A549 (cell line): ENCODE measurements around the gene CIPC. TPM values are rescaled to one million over a fixed set of nuclear protein-coding genes. Genes with fewer than 3 reads are reported as not detected.

ENCODE experiments used
- ATAC-seq, 2 experiments: fragments of 200-7000 bp in 1 of 2; fragments of >200 bp in 1 of 2; cut with Nextera tagmentation in 1 of 2; cut with Tn5 transposase in 1 of 2; 3 replicates each; pipeline versions ENCODE4 v1.8.0 to v1.9.1; 2018 to 2020; ENCODE audit warnings: mild to moderate bottlenecking in 1 of 2, moderate library complexity in 1 of 2
- CTCF ChIA-PET: fragments of 300-600 bp; sonication (Branson Sonifier 250); formaldehyde crosslinking; extraction: SDS; loops from one replicate; lab custom pipeline; 2021; ENCODE audit warnings: antibody characterized with exemption, inconsistent platforms; lab: Yijun Ruan, JAX
- POLR2A ChIA-PET: fragments of 350-600 bp; formaldehyde crosslinking; extraction: SDS; loops from one replicate; lab custom pipeline; 2021; ENCODE audit warnings: antibody characterized with exemption, inconsistent platforms; lab: Yijun Ruan, JAX
- DNase-seq, 2 experiments: peaks; one replicate each; pipeline versions ENCODE4 v3.0.0 to v3.0.0-alpha.2; 2011 to 2016; ENCODE audit warnings: low read depth in 1 of 2, low spot score in 1 of 2
- FAIRE-seq: peaks from 2 replicates; lab custom pipeline; 2011; peaks lifted over from hg19 to GRCh38; lab: Jason Lieb, UNC
- H3K27ac ChIP-seq, 2 experiments: fragments of >200 bp; sonication (Bioruptor Twin); formaldehyde crosslinking; 3 replicates each; pipeline ENCODE4 v1.5.1; 2016 to 2017
- H3K4me1 ChIP-seq: fragments of >200 bp; sonication (Bioruptor Twin); formaldehyde crosslinking; 3 replicates; pipeline ENCODE4 v1.6.1; 2016
- H3K4me2 ChIP-seq: fragments of >200 bp; sonication (Bioruptor Twin); formaldehyde crosslinking; 3 replicates; pipeline ENCODE4 v1.6.1; 2016
- H3K4me3 ChIP-seq: fragments of >200 bp; sonication (Bioruptor Twin); formaldehyde crosslinking; 3 replicates; pipeline ENCODE4 v1.5.1; 2016
- H3K9me3 ChIP-seq: fragments of >200 bp; sonication (Bioruptor Twin); formaldehyde crosslinking; 3 replicates; pipeline ENCODE4 v1.6.1; 2016
- CHD2 ChIP-seq: fragments of 150-350 bp; IDR thresholded peaks from 2 replicates; pipeline ENCODE4 v1.6.1; 2014; ENCODE audit warnings: low read length; ENCODE audit not compliant: partially characterized antibody
- CTCF ChIP-seq: fragments of >200 bp; sonication (Bioruptor Twin); formaldehyde crosslinking; IDR thresholded peaks from 3 replicates; pipeline ENCODE4 v1.5.1; 2016
- EHF ChIP-seq: fragments of 250-450 bp; sonication (Bioruptor Pico); IDR thresholded peaks from 2 replicates; pipeline ENCODE4 v1.5.0; 2020; ENCODE audit warnings: mild to moderate bottlenecking
- EHMT2 ChIP-seq: fragments of 200-600 bp; sonication (generic); IDR thresholded peaks from 2 replicates; pipeline ENCODE4 v1.6.1; 2016; ENCODE audit warnings: antibody characterized with exemption, low read depth, mild to moderate bottlenecking, moderate library complexity
- EP300 ChIP-seq, 2 experiments: fragments of >200 bp; sonication (Bioruptor Twin); formaldehyde crosslinking; IDR thresholded peaks; 2 replicates in 1 of 2; 3 replicates in 1 of 2; pipeline ENCODE4 v1.6.1; 2016 to 2017
- FOSL2 ChIP-seq, 2 experiments: fragments of 450-650 bp in 1 of 2; fragments of >200 bp in 1 of 2; sonication (Bioruptor Twin) in 1 of 2; formaldehyde crosslinking; IDR thresholded peaks; 2 replicates each; pipeline versions ENCODE4 v1.5.0 to v1.6.1; 2016 to 2020; ENCODE audit warnings: mild to moderate bottlenecking in 1 of 2, moderate library complexity in 1 of 2
- FOXS1 ChIP-seq: fragments of 250-450 bp; sonication (Bioruptor Pico); IDR thresholded peaks from 2 replicates; pipeline ENCODE4 v1.5.0; 2020; ENCODE audit warnings: mild to moderate bottlenecking, moderate library complexity
- GATA3 ChIP-seq: IDR thresholded peaks from 2 replicates; pipeline ENCODE4 v1.6.1; 2012; ENCODE audit warnings: borderline replicate concordance
- HOXA7 ChIP-seq: fragments of 250-450 bp; sonication (Bioruptor Pico); IDR thresholded peaks from 2 replicates; pipeline ENCODE4 v1.5.0; 2020; ENCODE audit warnings: mild to moderate bottlenecking, moderate library complexity
- JUN ChIP-seq, 2 experiments: fragments of >200 bp; sonication (Bioruptor Twin); formaldehyde crosslinking; IDR thresholded peaks; 2 replicates in 1 of 2; 3 replicates in 1 of 2; pipeline ENCODE4 v1.6.1; 2016 to 2017
- PHF8 ChIP-seq: fragments of 200-600 bp; sonication (generic); IDR thresholded peaks from 2 replicates; pipeline ENCODE4 v1.6.1; 2016; ENCODE audit warnings: low read depth, mild to moderate bottlenecking, antibody characterized with exemption, moderate library complexity, borderline replicate concordance
- POLR2AphosphoS2 ChIP-seq: conservative IDR thresholded peaks from 2 replicates; pipeline ENCODE4 v1.6.1; 2012; ENCODE audit warnings: low read length, improper control_type of control experiment, inconsistent platforms
- REST ChIP-seq: fragments of 200-600 bp; sonication (generic); IDR thresholded peaks from 2 replicates; pipeline ENCODE4 v1.6.1; 2016; ENCODE audit warnings: antibody characterized with exemption, mild to moderate bottlenecking, moderate library complexity
- TP53 ChIP-seq: fragments of 250-450 bp; sonication (Bioruptor Pico); IDR thresholded peaks from 2 replicates; pipeline ENCODE4 v1.5.0; 2021; ENCODE audit warnings: mild to moderate bottlenecking, moderate library complexity
- ZFP36 ChIP-seq: fragments of 450-650 bp; IDR thresholded peaks from 2 replicates; pipeline ENCODE4 v1.6.1; 2014; ENCODE audit warnings: borderline replicate concordance; ENCODE audit not compliant: partially characterized antibody
- ZNF302 ChIP-seq: fragments of 250-450 bp; sonication (Bioruptor Pico); IDR thresholded peaks from 2 replicates; pipeline ENCODE4 v1.9.0; 2021; ENCODE audit warnings: inconsistent platforms, mild to moderate bottlenecking, moderate library complexity
- ZSCAN20 ChIP-seq: fragments of 250-450 bp; sonication (Bioruptor Pico); IDR thresholded peaks from 2 replicates; pipeline ENCODE4 v1.8.0; 2022; ENCODE audit warnings: mild to moderate bottlenecking, moderate library complexity
- WGBS: methylation state at CpG from one replicate; pipeline ENCODE4 v1.1.6; 2017; ENCODE audit errors: missing lambda C conversion rate; 5-methylcytosine and 5-hydroxymethylcytosine counted together
- polyA plus RNA-seq, 4 experiments: library from polyadenylated mRNA; depleted of rRNA in 3 of 4; stranded (reverse); fragments of >200 nt; fragmentation: RNase III in 1 of 4; extraction: RNeasy Plus Mini Kit Qiagen cat#74134 plus additional on column Dnase treatment in 1 of 4; gene quantifications; 2 replicates in 3 of 4; 3 replicates in 1 of 4; pipeline ENCODE4 v1.2.3, GENCODE V29; 2011 to 2017
- TF ChIP-seq, protein P1 (sequence below): IDR thresholded peaks from 2 replicates; pipeline ENCODE4 v1.6.1; 2012
- TF ChIP-seq, protein P2 (sequence below): fragments of 450-650 bp; IDR thresholded peaks from 2 replicates; pipeline ENCODE4 v1.6.1; 2014; ENCODE audit warnings: antibody characterized with exemption
- TF ChIP-seq, protein P3 (sequence below): fragments of 150-350 bp; IDR thresholded peaks from 2 replicates; pipeline ENCODE4 v1.6.1; 2014; ENCODE audit warnings: low read depth, mild to moderate bottlenecking, low read length

Gene CIPC
- polyA plus RNA-seq, 2 of the 4 experiments (the other 2 are of a cell fraction): 8.9 to 13.9 TPM

DNA sequence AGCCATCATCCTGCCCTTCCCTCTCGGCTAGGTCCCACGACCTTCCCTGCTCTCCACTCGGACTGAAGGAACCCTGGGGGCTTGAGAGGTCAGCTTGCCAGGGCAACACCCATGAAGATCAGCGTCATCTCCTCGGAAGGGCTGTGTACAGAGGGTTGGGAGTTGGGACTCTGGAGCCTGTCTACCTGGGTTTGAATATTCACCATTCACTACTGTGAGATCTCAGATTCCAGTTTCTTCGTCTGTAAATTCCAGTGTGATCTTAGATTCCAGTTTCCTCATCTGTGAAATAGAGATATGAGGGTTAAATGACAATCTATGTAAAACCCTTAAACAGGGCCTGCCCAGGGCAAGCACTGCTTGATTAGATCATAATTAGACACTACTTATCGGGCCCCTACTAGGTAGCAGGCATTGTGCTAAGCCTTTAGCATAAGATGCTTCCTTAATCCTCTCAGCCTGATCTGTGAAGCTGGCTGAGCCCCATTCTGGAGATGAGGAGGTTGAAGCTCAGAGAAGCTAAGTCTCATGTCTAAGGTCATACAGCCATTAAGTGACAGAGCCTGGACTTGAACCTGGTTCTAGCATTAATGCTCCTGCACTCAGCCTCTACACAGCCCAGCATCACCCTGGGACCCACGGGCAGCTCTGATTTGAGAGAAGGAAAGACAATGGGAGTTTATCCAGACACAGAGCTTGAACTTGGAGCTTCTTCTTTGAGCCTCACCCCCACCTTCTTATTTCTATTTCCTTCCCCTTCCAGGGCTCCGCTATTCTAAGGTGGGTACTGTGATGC lies 44.1 kb downstream of the CIPC start:
- no peak for TF ChIP-seq ZFP36
- TF ChIP-seq POLR2AphosphoS2: no peak
- no peak for TF ChIP-seq JUN (IDR thresholded peaks at IDR 0.05)
- TF ChIP-seq, protein P1, sequence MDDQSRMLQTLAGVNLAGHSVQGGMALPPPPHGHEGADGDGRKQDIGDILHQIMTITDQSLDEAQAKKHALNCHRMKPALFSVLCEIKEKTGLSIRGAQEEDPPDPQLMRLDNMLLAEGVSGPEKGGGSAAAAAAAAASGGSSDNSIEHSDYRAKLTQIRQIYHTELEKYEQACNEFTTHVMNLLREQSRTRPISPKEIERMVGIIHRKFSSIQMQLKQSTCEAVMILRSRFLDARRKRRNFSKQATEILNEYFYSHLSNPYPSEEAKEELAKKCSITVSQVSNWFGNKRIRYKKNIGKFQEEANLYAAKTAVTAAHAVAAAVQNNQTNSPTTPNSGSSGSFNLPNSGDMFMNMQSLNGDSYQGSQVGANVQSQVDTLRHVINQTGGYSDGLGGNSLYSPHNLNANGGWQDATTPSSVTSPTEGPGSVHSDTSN: no peak
- no peak for TF ChIP-seq FOSL2 (IDR thresholded peaks at IDR 0.05)
- TF ChIP-seq FOSL2 (CRISPR knock-in tag; IDR thresholded peaks at IDR 0.05): no peak
- TF ChIP-seq CHD2: no peak
- TF ChIP-seq, protein P2, sequence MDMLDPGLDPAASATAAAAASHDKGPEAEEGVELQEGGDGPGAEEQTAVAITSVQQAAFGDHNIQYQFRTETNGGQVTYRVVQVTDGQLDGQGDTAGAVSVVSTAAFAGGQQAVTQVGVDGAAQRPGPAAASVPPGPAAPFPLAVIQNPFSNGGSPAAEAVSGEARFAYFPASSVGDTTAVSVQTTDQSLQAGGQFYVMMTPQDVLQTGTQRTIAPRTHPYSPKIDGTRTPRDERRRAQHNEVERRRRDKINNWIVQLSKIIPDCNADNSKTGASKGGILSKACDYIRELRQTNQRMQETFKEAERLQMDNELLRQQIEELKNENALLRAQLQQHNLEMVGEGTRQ: no peak
- no peak for TF ChIP-seq CTCF
- TF ChIP-seq ZNF302 (CRISPR knock-in tag): no peak
- no peak for TF ChIP-seq GATA3
- TF ChIP-seq, protein P3, sequence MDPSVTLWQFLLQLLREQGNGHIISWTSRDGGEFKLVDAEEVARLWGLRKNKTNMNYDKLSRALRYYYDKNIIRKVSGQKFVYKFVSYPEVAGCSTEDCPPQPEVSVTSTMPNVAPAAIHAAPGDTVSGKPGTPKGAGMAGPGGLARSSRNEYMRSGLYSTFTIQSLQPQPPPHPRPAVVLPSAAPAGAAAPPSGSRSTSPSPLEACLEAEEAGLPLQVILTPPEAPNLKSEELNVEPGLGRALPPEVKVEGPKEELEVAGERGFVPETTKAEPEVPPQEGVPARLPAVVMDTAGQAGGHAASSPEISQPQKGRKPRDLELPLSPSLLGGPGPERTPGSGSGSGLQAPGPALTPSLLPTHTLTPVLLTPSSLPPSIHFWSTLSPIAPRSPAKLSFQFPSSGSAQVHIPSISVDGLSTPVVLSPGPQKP: no peak
- ATAC-seq (no peak), DNase-seq (no peak), FAIRE-seq (no peak)
- 44% methylated on average over 9 of the region's 9 CpGs for WGBS
- ChIA-PET CTCF (interaction anchor here (1.0 to 7.3 kb wide), 19 partner anchors 9 to 410 kb away, joined by 3 to 78 read pairs (median 4); partner anchors contain the start of genes GSTZ1 and POMT2), POLR2A (no interaction called here)
- Histone ChIP-seq H3K4me1 (peaks cover 9% of the 10 kb centered on the region), H3K9me3 (no peaks in the 10 kb centered on the region), H3K4me2 (peak overlapping the region; percentile 100), H3K27ac (peak overlapping the region in 1 of 2 experiments; percentile 70; a peak in 2 of 6 replicates), H3K4me3 (peak overlapping the region; percentile 58)

GRCh38 chr14:77143071-77143470 lies 45.0 kb downstream of the CIPC start:
- DNase-seq: no peak
- H3K4me3 ChIP-seq: no peak overlapping the region
- ChIA-PET POLR2A (interaction anchor here (1.2 kb wide), 1 partner anchor 160 kb away, joined by 3 read pairs; no protein-coding TSS in a partner anchor), CTCF (interaction anchor here (0.7 to 7.3 kb wide), 17 partner anchors 8 to 408 kb away, joined by 3 to 78 read pairs (median 5); no protein-coding TSS in a partner anchor)
- ATAC-seq: no peak
- no peak overlapping the region for H3K4me2 ChIP-seq
- 9% methylated on average over 4 of the region's 4 CpGs for WGBS
- H3K4me1 ChIP-seq: peaks cover 9% of the 10 kb centered on the region
- TF ChIP-seq FOXS1 (CRISPR knock-in tag) (no peak), HOXA7 (CRISPR knock-in tag) (no peak)
- no peaks in the 10 kb centered on the region for H3K9me3 ChIP-seq
- H3K27ac ChIP-seq: no peak overlapping the region
- FAIRE-seq: no peak

DNA sequence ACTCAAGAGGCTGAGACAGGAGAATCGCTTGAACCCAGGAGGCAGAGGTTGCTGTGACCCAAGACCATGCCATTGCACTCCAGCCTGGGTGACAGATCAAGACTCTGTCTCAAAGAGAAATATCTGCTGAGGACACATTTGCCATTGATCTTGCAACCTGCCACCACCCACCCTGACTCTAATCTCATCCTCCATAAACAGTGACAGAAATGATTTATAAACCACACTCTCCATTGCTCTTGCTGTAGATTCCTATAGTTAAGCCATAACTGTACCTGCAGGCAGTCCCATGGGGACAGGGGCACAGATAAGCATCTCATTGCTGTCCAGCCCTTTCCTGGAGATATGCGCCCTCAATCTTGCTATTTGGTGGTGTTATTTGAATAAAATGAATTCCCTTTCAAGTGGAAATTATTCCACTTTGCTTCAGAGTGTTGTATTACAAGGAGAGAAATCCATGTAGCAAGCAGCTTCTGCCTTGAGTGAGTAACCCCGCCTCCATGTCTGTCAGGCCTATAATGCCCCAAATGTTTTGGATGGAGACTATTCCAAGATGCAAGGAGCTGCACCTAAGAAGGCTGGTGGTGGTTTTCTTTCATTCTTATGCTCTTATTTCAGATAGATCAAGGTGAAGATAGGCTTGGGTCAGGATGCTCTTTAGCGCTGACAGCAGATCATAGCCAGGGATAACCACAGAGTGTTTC lies 46.5 kb downstream of the CIPC start:
- no peak for FAIRE-seq
- no peak for ATAC-seq
- POLR2A ChIA-PET: no interaction called here
- H3K4me2 ChIP-seq: no peak overlapping the region
- WGBS: 22% methylated on average over 4 of the region's 4 CpGs
- CTCF ChIA-PET: interaction anchor here (1.0 to 7.3 kb wide), 6 partner anchors 7 to 269 kb away, joined by 3 to 78 read pairs (median 6); no protein-coding TSS in a partner anchor
- H3K4me3 ChIP-seq: no peak overlapping the region
- H3K27ac ChIP-seq: no peak overlapping the region
- no peak for DNase-seq
- peaks cover 9% of the 10 kb centered on the region for H3K4me1 ChIP-seq
- H3K9me3 ChIP-seq: no peaks in the 10 kb centered on the region
- TF ChIP-seq TP53 (no peak), EHF (CRISPR knock-in tag) (no peak), EP300 (IDR thresholded peaks at IDR 0.05) (no peak), PHF8 (no peak), REST (no peak), ZSCAN20 (CRISPR knock-in tag) (no peak), CHD2 (no peak), GATA3 (no peak), EHMT2 (no peak)
